ENCODE measurements around the gene KLHL29.

GRCh38 chr2:23425338-23425871 is 40.4 kb downstream of the KLHL29 start:
- TF ChIP-seq EZH2 (IDR thresholded peaks at IDR 0.05; ENCODE audit: borderline replicate concordance, control insufficient read depth, low read depth, low read length) (no peak), JUNB (IDR thresholded peaks at IDR 0.05) (no peak), CTCF (IDR thresholded peaks at IDR 0.05 in 2 of 3, conservative IDR thresholded peaks at IDR 0.05 in 1 of 3; ENCODE audit: control insufficient read depth in 2 of 3, extremely low read depth in 1 of 3, insufficient read depth in 1 of 3, low read depth in 3 of 3, low read length in 3 of 3) (no peak), POLR2A (IDR thresholded peaks at IDR 0.05; ENCODE audit: low read depth, low read length) (no peak), FOXM1 (IDR thresholded peaks at IDR 0.05; ENCODE audit: low read depth, low read length) (no peak), ATF3 (IDR thresholded peaks at IDR 0.05; ENCODE audit: borderline replicate concordance, extremely low read depth, low read depth, low read length) (no peak), SPI1 (IDR thresholded peaks at IDR 0.05; ENCODE audit: borderline replicate concordance, insufficient read depth, low read depth, low read length) (no peak)
